ENCODE measurements around the gene ABCA8.

GRCh38 chr17:68963958-68964357 is 8.8 kb upstream of the ABCA8 start:
- no peak for TF ChIP-seq GATA2 (IDR thresholded peaks at IDR 0.05; ENCODE audit: low read depth, low read length)
- no peak for TF ChIP-seq GATA3 (IDR thresholded peaks at IDR 0.05; ENCODE audit: low read depth, low read length)

Measured in SH-SY5Y (cell line).